ENCODE measurements around the gene BAIAP3.
"Not testable (repeated sequence)": the region's sequence is repeated elsewhere in the genome, so short reads cannot be mapped to it uniquely, and the experiment has no call there.

Gene BAIAP3

DNA sequence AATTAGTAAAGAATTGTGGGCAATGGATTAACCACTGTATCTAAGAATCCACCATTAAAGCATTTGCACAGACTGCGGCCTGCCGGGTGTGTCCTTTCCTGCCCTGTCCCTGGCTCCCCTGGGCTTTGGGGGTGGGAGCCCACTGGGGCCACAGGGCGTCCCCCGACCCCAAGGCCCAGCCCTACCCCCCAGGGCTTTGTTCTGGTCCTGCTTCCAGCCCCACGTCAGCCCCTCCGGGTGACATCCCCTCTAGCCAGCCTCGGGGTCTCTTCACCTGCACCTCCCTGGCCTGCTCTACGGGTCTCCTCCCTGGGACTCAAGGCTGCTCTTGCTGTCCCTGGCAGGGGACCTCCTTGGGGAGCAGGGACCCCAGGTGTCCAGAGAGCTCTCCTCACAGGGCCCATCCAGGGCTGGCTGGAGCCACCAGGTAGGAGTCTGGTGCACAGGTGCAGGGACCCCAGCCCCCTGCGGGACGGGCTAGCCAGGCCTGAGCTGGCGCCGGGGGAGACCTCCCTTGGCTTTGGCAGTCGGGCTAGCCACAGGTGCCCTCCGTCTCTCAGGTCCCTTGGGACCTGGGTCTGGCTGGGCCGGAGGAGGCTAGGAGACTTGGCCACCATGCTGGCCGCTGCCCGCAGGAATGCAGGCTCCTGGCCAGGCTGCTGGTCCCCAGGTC lies 6.4 kb upstream of the BAIAP3 start:
- CTCF ChIA-PET = interaction anchor here (0.9 kb wide), 1 partner anchor 9 kb away, joined by 3 read pairs; no protein-coding TSS in a partner anchor
- H3K4me3 ChIP-seq (ENCODE audit: low read depth, low read length) = no peak overlapping the region
- no peak for TF ChIP-seq CTCF (IDR thresholded peaks at IDR 0.05; ENCODE audit: insufficient read depth, low read length, missing control alignments)
- DNase-seq (ENCODE audit: low read depth, low spot score) = no peak
- POLR2A ChIA-PET = interaction anchor here (0.6 to 0.7 kb wide), 2 partner anchors 8 to 14 kb away, joined by 3 read pairs; no protein-coding TSS in a partner anchor

- no peak for DNase-seq (ENCODE audit: low read depth, low spot score)
- no peak overlapping the region for H3K4me3 ChIP-seq (ENCODE audit: low read depth, low read length)
- POLR2A ChIA-PET = interaction anchor here (0.6 kb wide), 1 partner anchor 14 kb away, joined by 3 read pairs; no protein-coding TSS in a partner anchor
- TF ChIP-seq CTCF (IDR thresholded peaks at IDR 0.05; ENCODE audit: insufficient read depth, low read length, missing control alignments) = no peak
- CTCF ChIA-PET = no interaction called here
Observed at GRCh38 chr16:1327619-1327947, 5.9 kb upstream of the BAIAP3 start.

- DNase-seq (ENCODE audit: low read depth, low spot score); H3K4me3 ChIP-seq (ENCODE audit: low read depth, low read length); POLR2A ChIA-PET; CTCF ChIA-PET: not testable (repeated sequence)
Observed at GRCh38 chr16:1328136-1328535, 5.3 kb upstream of the BAIAP3 start.

GRCh38 chr16:1328961-1329360 lies 4.5 kb upstream of the BAIAP3 start:
- CTCF ChIA-PET = interaction anchor here (1.2 kb wide), 1 partner anchor 9 kb away, joined by 3 read pairs; no protein-coding TSS in a partner anchor
- POLR2A ChIA-PET; H3K4me3 ChIP-seq (ENCODE audit: low read depth, low read length); DNase-seq (ENCODE audit: low read depth, low spot score): not testable (repeated sequence)

- no peak for DNase-seq (ENCODE audit: low read depth, low spot score)
- CTCF ChIA-PET = interaction anchor here (1.2 kb wide), 1 partner anchor 7 kb away, joined by 3 read pairs; no protein-coding TSS in a partner anchor
- TF ChIP-seq CTCF (IDR thresholded peaks at IDR 0.05; ENCODE audit: insufficient read depth, low read length, missing control alignments) = peak; percentile 25
- POLR2A ChIA-PET = interaction anchor here (0.5 kb wide), 1 partner anchor 33 kb away, joined by 3 read pairs; no protein-coding TSS in a partner anchor
- H3K4me3 ChIP-seq (ENCODE audit: low read depth, low read length) = no peak overlapping the region
Observed at GRCh38 chr16:1330260-1330914, 3.1 kb upstream of the BAIAP3 start.

DNA sequence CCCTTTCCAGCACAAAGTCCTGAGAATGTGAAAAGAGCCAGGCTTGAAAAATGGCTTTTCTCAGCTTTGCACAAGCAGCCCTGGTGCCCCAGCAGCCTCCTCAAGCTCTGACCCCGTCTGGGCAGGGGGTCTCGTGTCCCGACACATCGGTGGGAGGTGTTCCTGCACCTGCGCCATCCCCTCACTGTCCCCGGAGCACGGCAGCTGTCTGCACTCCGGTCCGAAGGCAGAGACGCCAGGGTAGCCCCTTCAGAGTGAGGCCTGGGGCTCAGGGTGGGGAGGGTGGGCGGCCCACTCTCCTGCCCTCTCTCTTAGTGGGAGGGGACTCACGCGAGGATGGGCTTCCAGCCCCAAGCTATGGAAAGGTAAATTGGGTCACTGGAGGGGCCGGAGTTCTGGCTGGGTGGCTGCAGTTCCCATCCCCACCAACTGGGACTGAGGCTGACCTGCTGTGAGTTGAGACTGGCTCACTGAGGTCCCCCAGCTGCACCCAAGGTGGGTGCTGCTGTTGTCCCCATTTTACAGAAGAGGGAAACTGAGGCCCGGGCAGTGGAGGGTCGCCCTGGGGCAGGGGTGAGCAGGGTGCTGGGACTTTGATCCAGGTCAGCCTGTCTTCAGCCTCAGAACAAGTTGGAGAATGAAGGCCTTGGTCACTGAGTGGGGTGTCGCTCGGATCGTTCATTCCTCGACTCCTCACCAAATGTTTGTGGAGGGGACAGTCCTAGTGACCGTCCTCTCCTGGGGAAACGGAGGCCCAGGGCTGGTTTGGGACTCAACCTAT lies 2.3 kb upstream of the BAIAP3 start:
- no peak overlapping the region for H3K4me3 ChIP-seq (ENCODE audit: low read depth, low read length)
- TF ChIP-seq CTCF (IDR thresholded peaks at IDR 0.05; ENCODE audit: insufficient read depth, low read length, missing control alignments) = no peak
- no peak for DNase-seq (ENCODE audit: low read depth, low spot score)
- POLR2A ChIA-PET = interaction anchor here (0.5 kb wide), 1 partner anchor 34 kb away, joined by 3 read pairs; no protein-coding TSS in a partner anchor
- CTCF ChIA-PET = no interaction called here
